ENCODE measurements around the gene ACTR6.

The ACTR6 gene

GRCh38 chr12:100266585-100266834 lies 65.9 kb downstream of the ACTR6 start:
- Histone ChIP-seq H3K27me3 (no peaks in the 10 kb centered on the region), H3K9ac (peak overlapping the region; percentile 91 to 100 (median 97); a peak in 21 of 22 replicates), H3K9me3 (replicated peaks in 1 of 11) (no peaks in the 10 kb centered on the region; a peak in 1 of 22 replicates), H4K20me1 (peaks cover 0 to 30% (median 19%) of the 10 kb centered on the region in 11 experiments; a peak in 12 of 22 replicates), H3K27ac (peak overlapping the region; percentile 89 to 98 (median 94); a peak in 20 of 22 replicates), H3K4me1 (peaks cover 19 to 35% (median 27%) of the 10 kb centered on the region in 10 experiments), H3K4me3 (peak overlapping the region; percentile 83 to 99 (median 98)), H3K36me3 (peaks cover 0 to 4% (median 0%) of the 10 kb centered on the region in 11 experiments; a peak in 3 of 22 replicates), H3K4me2 (peak overlapping the region; percentile 50 to 70 (median 60))
- no peak for TF ChIP-seq Cebpa-rat (IDR thresholded peaks at IDR 0.05)

GRCh38 chr12:100266835-100267602 lies 66.4 kb downstream of the ACTR6 start, which contains the start of the genes DEPDC4 and SCYL2:
TSS of gene DEPDC4 (minus strand) at chr12:100267079. CDS start at chr12:100267076, 3 bp downstream.
TSS of gene SCYL2 (plus strand) at chr12:100267177. CDS start at chr12:100282971, 15,794 bp downstream.
- TF ChIP-seq Cebpa-rat (IDR thresholded peaks at IDR 0.05) = no peak
- Histone ChIP-seq H3K36me3 (peaks cover 0 to 9% (median 3%) of the 10 kb centered on the region in 11 experiments; a peak in 7 of 22 replicates), H3K4me1 (peaks cover 19 to 40% (median 27%) of the 10 kb centered on the region in 10 experiments), H3K9ac (peak within 1 kb of the TSS; percentile 91 to 100 (median 97)), H4K20me1 (peaks cover 0 to 33% (median 24%) of the 10 kb centered on the region in 11 experiments; a peak in 12 of 22 replicates), H3K27ac (peak within 1 kb of the TSS; percentile 89 to 98 (median 94)), H3K9me3 (replicated peaks in 1 of 11) (no peaks in the 10 kb centered on the region; a peak in 1 of 22 replicates), H3K4me3 (peak within 1 kb of the TSS; percentile 83 to 99 (median 98)), H3K4me2 (peak within 1 kb of the TSS; percentile 73 to 97 (median 91)), H3K27me3 (no peaks in the 10 kb centered on the region)

GRCh38 chr12:100267603-100268281 lies 67.1 kb downstream of the ACTR6 start:
- no peaks in the 10 kb centered on the region; a peak in 1 of 22 replicates for H3K9me3 ChIP-seq (replicated peaks in 1 of 11)
- no peak for TF ChIP-seq Cebpa-rat (IDR thresholded peaks at IDR 0.05)
- H3K4me1 ChIP-seq = peaks cover 19 to 46% (median 27%) of the 10 kb centered on the region in 10 experiments
- H3K27ac ChIP-seq = peak overlapping the region; percentile 89 to 98 (median 94)
- peak overlapping the region; percentile 73 to 97 (median 91) for H3K4me2 ChIP-seq
- H3K36me3 ChIP-seq = peaks cover 0 to 15% (median 8%) of the 10 kb centered on the region in 11 experiments; a peak in 11 of 22 replicates
- peak overlapping the region; percentile 83 to 99 (median 98) for H3K4me3 ChIP-seq
- H4K20me1 ChIP-seq = peaks cover 0 to 41% (median 30%) of the 10 kb centered on the region in 11 experiments; a peak in 13 of 22 replicates
- H3K27me3 ChIP-seq = no peaks in the 10 kb centered on the region
- H3K9ac ChIP-seq = peak overlapping the region; percentile 91 to 100 (median 97)

GRCh38 chr12:100268835-100269564 lies 68.4 kb downstream of the ACTR6 start:
- Histone ChIP-seq H4K20me1 (peaks cover 8 to 53% (median 39%) of the 10 kb centered on the region in 11 experiments; a peak in 13 of 22 replicates), H3K4me1 (peaks cover 19 to 53% (median 27%) of the 10 kb centered on the region in 10 experiments), H3K9ac (peak overlapping the region; percentile 91 to 100 (median 97)), H3K9me3 (replicated peaks in 1 of 11) (no peaks in the 10 kb centered on the region; a peak in 1 of 22 replicates), H3K27ac (peak overlapping the region in 9 of 11 experiments; percentile 4 to 98 (median 89); a peak in 13 of 22 replicates), H3K27me3 (no peaks in the 10 kb centered on the region), H3K36me3 (peaks cover 0 to 20% (median 13%) of the 10 kb centered on the region in 11 experiments; a peak in 12 of 22 replicates), H3K4me3 (peak overlapping the region; percentile 83 to 99 (median 98)), H3K4me2 (peak overlapping the region; percentile 73 to 97 (median 91))
- TF ChIP-seq Cebpa-rat (IDR thresholded peaks at IDR 0.05) = no peak

- peaks cover 0 to 38% (median 20%) of the 10 kb centered on the region in 11 experiments; a peak in 19 of 22 replicates for H3K9me3 ChIP-seq (replicated peaks in 1 of 11)
- H3K36me3 ChIP-seq = peaks cover 17 to 50% (median 33%) of the 10 kb centered on the region in 11 experiments; a peak in 20 of 22 replicates
- H4K20me1 ChIP-seq = peaks cover 4 to 93% (median 35%) of the 10 kb centered on the region in 11 experiments; a peak in 15 of 22 replicates
- no peak for TF ChIP-seq Cebpa-rat (IDR thresholded peaks at IDR 0.05)
- H3K27ac ChIP-seq = no peak overlapping the region
- H3K4me3 ChIP-seq = no peak overlapping the region
- H3K27me3 ChIP-seq = no peaks in the 10 kb centered on the region
- no peak overlapping the region for H3K4me2 ChIP-seq
- H3K9ac ChIP-seq = no peak overlapping the region
- peaks cover 11 to 48% (median 14%) of the 10 kb centered on the region in 10 experiments for H3K4me1 ChIP-seq
Measured at GRCh38 chr12:100273782-100274181, 73.2 kb downstream of the ACTR6 start.
